Parathyroid adenoma (tissue), 2 donors: ENCODE results near the gene SDSL.

Experiments
- H2AFZ ChIP-seq: fragments of 300-600 bp; sonication (generic); one replicate; pipeline ENCODE4 v1.7.0; 2017; ENCODE audit warnings: antibody characterized with exemption, mild to moderate bottlenecking
- H3K27ac ChIP-seq: fragments of 300-600 bp; sonication (generic); one replicate; pipeline ENCODE4 v1.7.0; 2017
- H3K27me3 ChIP-seq: fragments of 300-600 bp; sonication (generic); one replicate; pipeline ENCODE4 v1.7.0; 2017; ENCODE audit warnings: low read length; ENCODE audit not compliant: control insufficient read depth, insufficient read depth
- H3K36me3 ChIP-seq: fragments of 300-600 bp; sonication (generic); one replicate; pipeline ENCODE4 v1.7.0; 2017; ENCODE audit warnings: low read length; ENCODE audit not compliant: control insufficient read depth, insufficient read depth
- H3K4me1 ChIP-seq: fragments of 300-600 bp; sonication (generic); one replicate; pipeline ENCODE4 v1.7.0; 2017; ENCODE audit warnings: control low read depth
- H3K4me2 ChIP-seq: fragments of 300-600 bp; sonication (generic); one replicate; pipeline ENCODE4 v1.7.0; 2017; ENCODE audit warnings: low read length
- H3K4me3 ChIP-seq: fragments of 300-600 bp; sonication (generic); one replicate; pipeline ENCODE4 v1.7.0; 2017; ENCODE audit warnings: low read depth, low read length
- H3K79me2 ChIP-seq: fragments of 300-600 bp; sonication (generic); one replicate; pipeline ENCODE4 v1.7.0; 2017; ENCODE audit warnings: control low read depth
- H3K9ac ChIP-seq: fragments of 300-600 bp; sonication (generic); one replicate; pipeline ENCODE4 v1.7.0; 2017; ENCODE audit warnings: mild to moderate bottlenecking
- H3K9me3 ChIP-seq: fragments of 300-600 bp; sonication (generic); one replicate; pipeline ENCODE4 v1.7.0; 2017; ENCODE audit warnings: low read length; ENCODE audit not compliant: control insufficient read depth
- CTCF ChIP-seq: fragments of 300-600 bp; sonication (generic); IDR thresholded peaks from one replicate; pipeline ENCODE4 v1.7.0; 2017; ENCODE audit warnings: antibody characterized with exemption, mild to moderate bottlenecking
- donor health status: primary hyperparathyroidism.

SDSL gene

GRCh38 chr12:113416091-113416754 lies 6.0 kb upstream of the SDSL start:
- Histone ChIP-seq H3K4me1 (no peaks in the 10 kb centered on the region), H3K36me3 (no peaks in the 10 kb centered on the region), H3K27ac (no peak overlapping the region), H2AFZ (no peak overlapping the region), H3K79me2 (no peaks in the 10 kb centered on the region), H3K27me3 (no peaks in the 10 kb centered on the region), H3K9me3 (no peaks in the 10 kb centered on the region), H3K9ac (no peak overlapping the region), H3K4me2 (no peak overlapping the region), H3K4me3 (no peak overlapping the region)
- no peak for TF ChIP-seq CTCF

GRCh38 chr12:113418213-113418879 lies 3.8 kb upstream of the SDSL start:
- H3K4me1 ChIP-seq: no peaks in the 10 kb centered on the region
- no peak overlapping the region for H3K4me3 ChIP-seq
- H3K9ac ChIP-seq: no peak overlapping the region
- no peaks in the 10 kb centered on the region for H3K36me3 ChIP-seq
- no peak for TF ChIP-seq CTCF
- H3K4me2 ChIP-seq: no peak overlapping the region
- no peaks in the 10 kb centered on the region for H3K9me3 ChIP-seq
- no peak overlapping the region for H3K27ac ChIP-seq
- H3K79me2 ChIP-seq: no peaks in the 10 kb centered on the region
- H2AFZ ChIP-seq: no peak overlapping the region
- H3K27me3 ChIP-seq: no peaks in the 10 kb centered on the region

- H3K4me3 ChIP-seq: no peak overlapping the region
- H3K27me3 ChIP-seq: no peaks in the 10 kb centered on the region
- H3K9me3 ChIP-seq: no peaks in the 10 kb centered on the region
These were observed 1.1 kb upstream of the SDSL start for GRCh38 chr12:113420996-113421595.

GRCh38 chr12:113422886-113423669 lies 898 bp downstream of the SDSL start:
- peaks cover 2% of the 10 kb centered on the region for H3K79me2 ChIP-seq
- H3K27me3 ChIP-seq: no peaks in the 10 kb centered on the region
- peak overlapping the region; percentile 74 for H3K4me3 ChIP-seq
- H3K27ac ChIP-seq: peak overlapping the region; percentile 58
- H3K4me2 ChIP-seq: peak overlapping the region; percentile 83
- no peaks in the 10 kb centered on the region for H3K36me3 ChIP-seq
- peak overlapping the region; percentile 92 for H2AFZ ChIP-seq
- peak overlapping the region; percentile 40 for H3K9ac ChIP-seq
- no peak for TF ChIP-seq CTCF
- H3K9me3 ChIP-seq: no peaks in the 10 kb centered on the region
- no peaks in the 10 kb centered on the region for H3K4me1 ChIP-seq

More at GRCh38 chr12:113420996-113421595, 1.1 kb upstream of the SDSL start:
- Histone ChIP-seq H3K27ac (no peak overlapping the region), H2AFZ (no peak overlapping the region), H3K4me1 (no peaks in the 10 kb centered on the region), H3K79me2 (peaks cover 2% of the 10 kb centered on the region), H3K9ac (no peak overlapping the region), H3K36me3 (no peaks in the 10 kb centered on the region), H3K4me2 (no peak overlapping the region)
- TF ChIP-seq CTCF: no peak
